ENCODE results near the gene TM9SF4. TPM values are rescaled to one million over a fixed set of nuclear protein-coding genes. Genes with fewer than 3 reads are reported as not detected.
A peak's percentile ranks its signal among the peaks of the same experiment; 100 is the strongest.

TM9SF4 gene
- total RNA-seq, 6 experiments from 2014 or later = 54.8 to 73.9 (median 60.7) TPM

GRCh38 chr20:32110727-32111126 lies 1.2 kb downstream of the TM9SF4 start:
- peaks cover 51% of the 10 kb centered on the region for H3K4me1 Mint-ChIP-seq (ENCODE audit: low read depth)
- peaks cover 18% of the 10 kb centered on the region for H3K36me3 Mint-ChIP-seq (ENCODE audit: low read depth)
- H3K27me3 Mint-ChIP-seq (ENCODE audit: insufficient read depth) = no peaks in the 10 kb centered on the region
- TF ChIP-seq, protein P1, sequence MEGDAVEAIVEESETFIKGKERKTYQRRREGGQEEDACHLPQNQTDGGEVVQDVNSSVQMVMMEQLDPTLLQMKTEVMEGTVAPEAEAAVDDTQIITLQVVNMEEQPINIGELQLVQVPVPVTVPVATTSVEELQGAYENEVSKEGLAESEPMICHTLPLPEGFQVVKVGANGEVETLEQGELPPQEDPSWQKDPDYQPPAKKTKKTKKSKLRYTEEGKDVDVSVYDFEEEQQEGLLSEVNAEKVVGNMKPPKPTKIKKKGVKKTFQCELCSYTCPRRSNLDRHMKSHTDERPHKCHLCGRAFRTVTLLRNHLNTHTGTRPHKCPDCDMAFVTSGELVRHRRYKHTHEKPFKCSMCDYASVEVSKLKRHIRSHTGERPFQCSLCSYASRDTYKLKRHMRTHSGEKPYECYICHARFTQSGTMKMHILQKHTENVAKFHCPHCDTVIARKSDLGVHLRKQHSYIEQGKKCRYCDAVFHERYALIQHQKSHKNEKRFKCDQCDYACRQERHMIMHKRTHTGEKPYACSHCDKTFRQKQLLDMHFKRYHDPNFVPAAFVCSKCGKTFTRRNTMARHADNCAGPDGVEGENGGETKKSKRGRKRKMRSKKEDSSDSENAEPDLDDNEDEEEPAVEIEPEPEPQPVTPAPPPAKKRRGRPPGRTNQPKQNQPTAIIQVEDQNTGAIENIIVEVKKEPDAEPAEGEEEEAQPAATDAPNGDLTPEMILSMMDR (IDR thresholded peaks at IDR 0.05) = no peak
- no peaks in the 10 kb centered on the region for H3K9me3 Mint-ChIP-seq
- DNase-seq = no peak
- H3K4me3 Mint-ChIP-seq = peak overlapping the region; percentile 96
- H3K27ac Mint-ChIP-seq = peak overlapping the region; percentile 97

DNA sequence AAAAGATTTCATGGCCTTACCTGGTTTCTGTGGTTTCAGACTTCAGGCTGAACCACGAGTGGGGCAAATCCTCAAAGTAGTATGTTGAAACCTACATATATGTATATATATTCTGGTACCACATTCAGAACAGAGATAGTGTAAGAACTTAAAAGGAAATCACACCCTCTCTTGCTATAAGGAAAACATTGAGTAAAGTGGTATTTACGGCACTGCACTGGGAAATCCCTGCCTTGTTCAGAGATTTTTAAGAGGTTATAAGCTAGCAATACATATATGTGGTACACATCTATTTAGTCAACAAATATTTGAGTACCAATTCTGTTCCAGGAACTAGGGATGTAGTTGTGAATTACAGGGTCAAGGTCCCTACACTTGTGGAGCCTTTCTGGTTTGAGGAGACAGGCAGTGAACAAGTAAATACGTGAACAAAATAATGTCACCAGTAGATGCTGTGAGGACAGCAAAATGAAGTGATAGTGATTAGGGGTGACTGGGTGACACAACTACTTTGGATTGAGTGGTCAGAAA lies 1.7 kb downstream of the TM9SF4 start:
- H3K27ac Mint-ChIP-seq = peak overlapping the region; percentile 1
- peaks cover 18% of the 10 kb centered on the region for H3K36me3 Mint-ChIP-seq (ENCODE audit: low read depth)
- no peaks in the 10 kb centered on the region for H3K9me3 Mint-ChIP-seq
- H3K4me3 Mint-ChIP-seq = peak overlapping the region; percentile 96
- TF ChIP-seq, protein P1 (IDR thresholded peaks at IDR 0.05) = no peak
- H3K27me3 Mint-ChIP-seq (ENCODE audit: insufficient read depth) = no peaks in the 10 kb centered on the region
- DNase-seq = no peak
- H3K4me1 Mint-ChIP-seq (ENCODE audit: low read depth) = peaks cover 53% of the 10 kb centered on the region

DNA sequence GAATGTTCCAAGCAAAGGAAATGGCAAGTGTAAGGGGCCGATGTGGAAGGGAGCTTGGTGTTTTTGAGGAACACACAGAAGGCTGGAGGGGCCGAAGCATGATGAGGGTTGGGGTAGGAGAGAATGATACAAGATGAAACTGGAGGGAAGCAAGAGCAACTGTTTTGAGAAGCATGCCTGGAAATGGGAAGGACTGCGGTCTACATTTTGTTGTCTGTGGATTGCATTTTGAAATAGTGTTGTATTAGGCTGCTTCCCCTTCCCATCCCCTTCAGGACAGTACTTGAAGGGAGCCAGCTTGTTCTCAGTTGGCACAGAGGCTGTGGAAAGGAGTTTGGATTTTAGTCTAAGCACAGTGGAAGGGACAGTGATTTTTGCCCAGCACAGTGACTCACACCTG lies 2.2 kb downstream of the TM9SF4 start:
- Mint-ChIP-seq H3K27ac (peak overlapping the region; percentile 1), H3K9me3 (no peaks in the 10 kb centered on the region), H3K4me1 (ENCODE audit: low read depth) (peaks cover 58% of the 10 kb centered on the region), H3K36me3 (ENCODE audit: low read depth) (peaks cover 18% of the 10 kb centered on the region), H3K4me3 (peak overlapping the region; percentile 55), H3K27me3 (ENCODE audit: insufficient read depth) (no peaks in the 10 kb centered on the region)
- DNase-seq = no peak
- TF ChIP-seq, protein P1 (IDR thresholded peaks at IDR 0.05) = no peak

DNA sequence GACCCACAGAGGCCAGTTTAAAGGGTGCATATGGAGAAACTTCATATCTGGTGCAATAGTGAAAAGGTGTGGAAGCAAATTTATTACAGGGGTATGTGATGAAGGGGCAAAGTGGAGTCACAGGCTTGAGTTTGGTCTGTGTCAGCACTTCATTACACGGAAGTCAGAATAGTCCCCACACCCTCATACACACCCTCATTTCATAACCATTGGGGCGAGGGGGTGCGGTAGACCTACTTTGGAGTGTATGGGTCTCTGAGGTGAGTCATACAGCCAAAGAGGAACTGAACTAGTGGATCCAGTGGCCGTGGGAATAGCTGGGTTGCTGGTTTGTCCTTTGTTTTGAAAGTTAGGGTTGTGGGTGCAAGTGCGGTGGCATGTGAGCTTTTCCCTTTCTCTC lies 3.3 kb downstream of the TM9SF4 start:
- DNase-seq = no peak
- H3K27ac Mint-ChIP-seq = peak overlapping the region; percentile 2; the same call in 1 of the 2 replicates
- H3K27me3 Mint-ChIP-seq (ENCODE audit: insufficient read depth) = no peaks in the 10 kb centered on the region
- peaks cover 18% of the 10 kb centered on the region for H3K36me3 Mint-ChIP-seq (ENCODE audit: low read depth)
- H3K4me3 Mint-ChIP-seq = no peak overlapping the region
- TF ChIP-seq, protein P1 (IDR thresholded peaks at IDR 0.05) = no peak
- no peaks in the 10 kb centered on the region for H3K9me3 Mint-ChIP-seq
- H3K4me1 Mint-ChIP-seq (ENCODE audit: low read depth) = peaks cover 58% of the 10 kb centered on the region

GRCh38 chr20:32113591-32114260 lies 4.2 kb downstream of the TM9SF4 start:
- Mint-ChIP-seq H3K36me3 (ENCODE audit: low read depth) (peaks cover 18% of the 10 kb centered on the region), H3K27me3 (ENCODE audit: insufficient read depth) (no peaks in the 10 kb centered on the region), H3K4me3 (no peak overlapping the region)

More at GRCh38 chr20:32113591-32114260, 4.2 kb downstream of the TM9SF4 start:
- no peak for DNase-seq
- TF ChIP-seq, protein P1 (IDR thresholded peaks at IDR 0.05) = no peak
- H3K9me3 Mint-ChIP-seq = no peaks in the 10 kb centered on the region
- peaks cover 58% of the 10 kb centered on the region for H3K4me1 Mint-ChIP-seq (ENCODE audit: low read depth)
- 0 out of 2 replicates have a peak overlapping the region, but pooled peaks have one; percentile 6 for H3K27ac Mint-ChIP-seq

Data from HFFc6 (cell line).